ENCODE results near the gene ITPRID1. TPM values are rescaled to one million over a fixed set of nuclear protein-coding genes. Genes with fewer than 3 reads are reported as not detected.

The ITPRID1 gene
- total RNA-seq, 1 experiment from 2014 or later = not detected

DNA sequence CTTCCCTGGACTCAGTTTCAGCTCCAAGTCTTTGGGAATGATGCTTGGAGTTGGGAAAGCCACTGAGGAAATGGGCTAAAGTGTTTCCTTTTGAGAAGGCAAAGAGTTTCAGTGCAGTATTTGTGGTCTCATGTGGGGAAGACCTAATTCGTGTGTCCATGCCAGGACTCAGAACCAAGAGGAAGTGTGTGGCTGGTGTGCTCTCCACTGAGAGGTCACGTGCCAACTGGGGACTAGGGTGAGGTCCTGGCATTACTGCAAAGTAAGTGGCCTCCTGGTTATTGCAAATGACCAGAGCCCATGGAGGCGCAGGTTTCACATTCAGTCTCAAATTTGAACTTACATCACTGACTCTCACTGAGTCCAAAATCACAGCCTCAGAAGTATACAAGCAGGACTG lies 48.6 kb upstream of the ITPRID1 start:
- H4K20me1 ChIP-seq (ENCODE audit: insufficient read depth) = no peaks in the 10 kb centered on the region
- no peak for ATAC-seq
- POLR2A ChIA-PET = no interaction called here

DNA sequence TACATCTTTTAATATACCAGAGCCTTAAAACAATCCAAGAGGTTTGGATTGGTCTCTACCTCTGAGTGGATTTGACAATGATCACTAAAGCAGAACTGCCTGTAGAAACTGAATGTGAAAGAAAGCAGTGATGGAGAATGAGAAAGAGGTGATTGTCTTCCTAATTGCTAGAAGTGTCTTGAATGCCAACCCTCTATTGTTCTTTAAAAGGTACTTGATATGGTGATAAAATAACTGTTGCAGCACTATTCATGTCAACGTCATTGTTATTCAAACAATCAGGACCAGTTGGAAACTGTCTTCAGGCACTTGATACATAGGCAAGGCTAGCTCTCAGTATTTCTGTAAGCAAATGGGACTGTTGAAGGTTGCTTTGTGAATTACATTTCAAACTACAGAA lies 47.9 kb upstream of the ITPRID1 start:
- Histone ChIP-seq H3K79me2 (ENCODE audit: insufficient read depth, low read length) (no peaks in the 10 kb centered on the region), H3K4me1 (ENCODE audit: control insufficient read depth in 1 of 2, insufficient read depth in 2 of 2, low read length in 2 of 2) (peaks cover 0 to 3% of the 10 kb centered on the region in 2 experiments; a peak in 1 of 4 replicates), H3K4me3 (replicated peaks in 1 of 2; ENCODE audit: low read depth in 1 of 2, low read length in 2 of 2) (no peak overlapping the region), H2AFZ (ENCODE audit: low read depth, low read length, poor library complexity, severe bottlenecking) (no peak overlapping the region), H3K9me3 (ENCODE audit: control insufficient read depth in 1 of 2, insufficient read depth in 1 of 2, low read depth in 1 of 2, low read length in 2 of 2) (no peaks in the 10 kb centered on the region), H3K9me2 (ENCODE audit: insufficient read depth) (no peaks in the 10 kb centered on the region), H4K20me1 (ENCODE audit: insufficient read depth) (no peaks in the 10 kb centered on the region), H3K36me3 (ENCODE audit: control insufficient read depth in 1 of 2, insufficient read depth in 2 of 2, low read length in 2 of 2) (no peaks in the 10 kb centered on the region), H3K4me2 (ENCODE audit: low read length) (no peak overlapping the region), H3K9ac (ENCODE audit: low read length) (no peak overlapping the region), H3K27ac (ENCODE audit: low read depth, low read length) (no peak overlapping the region), H3K27me3 (ENCODE audit: insufficient read depth, low read length) (peaks cover 30% of the 10 kb centered on the region; the same call in 1 of the 2 replicates)
- no TSS peak for BruUV-seq (replicated peaks)
- intact Hi-C loops (cut with micrococcal nuclease) = no loop called here
- no peak for ATAC-seq
- CTCF ChIA-PET = interaction anchor here (1.4 kb wide), 1 partner anchor 23 kb away, joined by 4 read pairs; no protein-coding TSS in a partner anchor
- no peak for DNase-seq (ENCODE audit: low read depth, low spot score)
- POLR2A ChIA-PET = no interaction called here
- RAD21 ChIA-PET (ENCODE audit: low non-redundant PET in 1 of 2, low total read pairs in 2 of 2, uncharacterized antibody in 2 of 2, unreplicated experiment in 2 of 2) = no interaction called here
- TF ChIP-seq YY1 (IDR thresholded peaks at IDR 0.05; ENCODE audit: extremely low read depth, insufficient replicate concordance, low read depth, low read length) = no peak
- TF ChIP-seq, protein P1, sequence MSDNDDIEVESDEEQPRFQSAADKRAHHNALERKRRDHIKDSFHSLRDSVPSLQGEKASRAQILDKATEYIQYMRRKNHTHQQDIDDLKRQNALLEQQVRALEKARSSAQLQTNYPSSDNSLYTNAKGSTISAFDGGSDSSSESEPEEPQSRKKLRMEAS (IDR thresholded peaks at IDR 0.05) = no peak
- no peak for TF ChIP-seq JUND (IDR thresholded peaks at IDR 0.05)
- TF ChIP-seq TCF7L2 (IDR thresholded peaks at IDR 0.05; ENCODE audit: borderline replicate concordance, extremely low read depth, insufficient read depth, insufficient read length) = no peak
- TF ChIP-seq, protein P2, sequence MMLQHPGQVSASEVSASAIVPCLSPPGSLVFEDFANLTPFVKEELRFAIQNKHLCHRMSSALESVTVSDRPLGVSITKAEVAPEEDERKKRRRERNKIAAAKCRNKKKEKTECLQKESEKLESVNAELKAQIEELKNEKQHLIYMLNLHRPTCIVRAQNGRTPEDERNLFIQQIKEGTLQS (IDR thresholded peaks at IDR 0.05) = no peak
- TF ChIP-seq CBX3 (IDR thresholded peaks at IDR 0.05; ENCODE audit: low read depth) = no peak
- TF ChIP-seq EGR1 (IDR thresholded peaks at IDR 0.05; ENCODE audit: low read depth) = no peak
- TF ChIP-seq, protein P3, sequence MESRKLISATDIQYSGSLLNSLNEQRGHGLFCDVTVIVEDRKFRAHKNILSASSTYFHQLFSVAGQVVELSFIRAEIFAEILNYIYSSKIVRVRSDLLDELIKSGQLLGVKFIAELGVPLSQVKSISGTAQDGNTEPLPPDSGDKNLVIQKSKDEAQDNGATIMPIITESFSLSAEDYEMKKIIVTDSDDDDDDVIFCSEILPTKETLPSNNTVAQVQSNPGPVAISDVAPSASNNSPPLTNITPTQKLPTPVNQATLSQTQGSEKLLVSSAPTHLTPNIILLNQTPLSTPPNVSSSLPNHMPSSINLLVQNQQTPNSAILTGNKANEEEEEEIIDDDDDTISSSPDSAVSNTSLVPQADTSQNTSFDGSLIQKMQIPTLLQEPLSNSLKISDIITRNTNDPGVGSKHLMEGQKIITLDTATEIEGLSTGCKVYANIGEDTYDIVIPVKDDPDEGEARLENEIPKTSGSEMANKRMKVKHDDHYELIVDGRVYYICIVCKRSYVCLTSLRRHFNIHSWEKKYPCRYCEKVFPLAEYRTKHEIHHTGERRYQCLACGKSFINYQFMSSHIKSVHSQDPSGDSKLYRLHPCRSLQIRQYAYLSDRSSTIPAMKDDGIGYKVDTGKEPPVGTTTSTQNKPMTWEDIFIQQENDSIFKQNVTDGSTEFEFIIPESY (IDR thresholded peaks at IDR 0.05; ENCODE audit: extremely low read depth, insufficient replicate concordance, low read length) = no peak
- TF ChIP-seq CEBPB (IDR thresholded peaks at IDR 0.05; ENCODE audit: low read depth) = no peak
- no peak for TF ChIP-seq POLR2A (IDR thresholded peaks at IDR 0.05; ENCODE audit: borderline replicate concordance, extremely low read depth, insufficient read depth, insufficient read length)
- TF ChIP-seq, protein P4, sequence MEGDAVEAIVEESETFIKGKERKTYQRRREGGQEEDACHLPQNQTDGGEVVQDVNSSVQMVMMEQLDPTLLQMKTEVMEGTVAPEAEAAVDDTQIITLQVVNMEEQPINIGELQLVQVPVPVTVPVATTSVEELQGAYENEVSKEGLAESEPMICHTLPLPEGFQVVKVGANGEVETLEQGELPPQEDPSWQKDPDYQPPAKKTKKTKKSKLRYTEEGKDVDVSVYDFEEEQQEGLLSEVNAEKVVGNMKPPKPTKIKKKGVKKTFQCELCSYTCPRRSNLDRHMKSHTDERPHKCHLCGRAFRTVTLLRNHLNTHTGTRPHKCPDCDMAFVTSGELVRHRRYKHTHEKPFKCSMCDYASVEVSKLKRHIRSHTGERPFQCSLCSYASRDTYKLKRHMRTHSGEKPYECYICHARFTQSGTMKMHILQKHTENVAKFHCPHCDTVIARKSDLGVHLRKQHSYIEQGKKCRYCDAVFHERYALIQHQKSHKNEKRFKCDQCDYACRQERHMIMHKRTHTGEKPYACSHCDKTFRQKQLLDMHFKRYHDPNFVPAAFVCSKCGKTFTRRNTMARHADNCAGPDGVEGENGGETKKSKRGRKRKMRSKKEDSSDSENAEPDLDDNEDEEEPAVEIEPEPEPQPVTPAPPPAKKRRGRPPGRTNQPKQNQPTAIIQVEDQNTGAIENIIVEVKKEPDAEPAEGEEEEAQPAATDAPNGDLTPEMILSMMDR (IDR thresholded peaks at IDR 0.05 in 2 of 3, conservative IDR thresholded peaks at IDR 0.05 in 1 of 3; ENCODE audit: borderline replicate concordance in 1 of 3, insufficient read depth in 1 of 3, low read depth in 2 of 3, low read length in 2 of 3) = no peak
- TF ChIP-seq EZH2phosphoT487 (IDR thresholded peaks at IDR 0.05; ENCODE audit: borderline replicate concordance) = no peak
- TF ChIP-seq EZH2 (IDR thresholded peaks at IDR 0.05) = no peak
- TF ChIP-seq POLR2AphosphoS5 (IDR thresholded peaks at IDR 0.05; ENCODE audit: low read depth, low read length) = no peak
- TF ChIP-seq FOSL1 (IDR thresholded peaks at IDR 0.05; ENCODE audit: low read depth) = no peak

More for the DNA sequence above, 48.6 kb upstream of the ITPRID1 start:
- Histone ChIP-seq H2AFZ (ENCODE audit: low read depth, low read length, poor library complexity, severe bottlenecking) (no peak overlapping the region), H3K79me2 (ENCODE audit: insufficient read depth, low read length) (no peaks in the 10 kb centered on the region), H3K4me3 (replicated peaks in 1 of 2; ENCODE audit: low read depth in 1 of 2, low read length in 2 of 2) (no peak overlapping the region), H3K9ac (ENCODE audit: low read length) (no peak overlapping the region), H3K27me3 (ENCODE audit: insufficient read depth, low read length) (peaks cover 34% of the 10 kb centered on the region; the same call in 1 of the 2 replicates), H3K9me3 (ENCODE audit: control insufficient read depth in 1 of 2, insufficient read depth in 1 of 2, low read depth in 1 of 2, low read length in 2 of 2) (no peaks in the 10 kb centered on the region), H3K27ac (ENCODE audit: low read depth, low read length) (no peak overlapping the region), H3K9me2 (ENCODE audit: insufficient read depth) (no peaks in the 10 kb centered on the region), H3K4me2 (ENCODE audit: low read length) (no peak overlapping the region), H3K4me1 (ENCODE audit: control insufficient read depth in 1 of 2, insufficient read depth in 2 of 2, low read length in 2 of 2) (peaks cover 0 to 3% of the 10 kb centered on the region in 2 experiments; a peak in 1 of 4 replicates), H3K36me3 (ENCODE audit: control insufficient read depth in 1 of 2, insufficient read depth in 2 of 2, low read length in 2 of 2) (no peaks in the 10 kb centered on the region)
- CTCF ChIA-PET = interaction anchor here (1.4 kb wide), 1 partner anchor 22 kb away, joined by 4 read pairs; no protein-coding TSS in a partner anchor
- BruUV-seq (replicated peaks) = no TSS peak
- RAD21 ChIA-PET (ENCODE audit: low non-redundant PET in 1 of 2, low total read pairs in 2 of 2, uncharacterized antibody in 2 of 2, unreplicated experiment in 2 of 2) = no interaction called here
- intact Hi-C loops (cut with micrococcal nuclease) = no loop called here
- TF ChIP-seq ZNF274 (IDR thresholded peaks at IDR 0.05; ENCODE audit: low read depth, low read length) (no peak), ELF1 (IDR thresholded peaks at IDR 0.05; ENCODE audit: borderline replicate concordance, low read depth) (no peak), CEBPB (IDR thresholded peaks at IDR 0.05; ENCODE audit: low read depth) (no peak), FOSL1 (IDR thresholded peaks at IDR 0.05; ENCODE audit: low read depth) (no peak), SP1 (IDR thresholded peaks at IDR 0.05; ENCODE audit: low read depth) (no peak), EGR1 (IDR thresholded peaks at IDR 0.05; ENCODE audit: low read depth) (no peak), POLR2AphosphoS5 (IDR thresholded peaks at IDR 0.05; ENCODE audit: low read depth, low read length) (no peak)
- DNase-seq (ENCODE audit: low read depth, low spot score) = no peak

Measured in HCT116 (cell line).